Neural progenitor cell (in vitro differentiated cells): Measurements from ENCODE around the gene TMED3.

ENCODE experiments used
- EZH2phosphoT487 ChIP-seq: fragments of 200-600 bp; sonication (generic); IDR thresholded peaks from 2 replicates; pipeline ENCODE4 v1.6.1; 2017; ENCODE audit warnings: antibody characterized with exemption
- TF ChIP-seq, protein P1 (sequence below): fragments of 200-600 bp; sonication (generic); IDR thresholded peaks from 2 replicates; pipeline ENCODE4 v1.5.1; 2017; ENCODE audit warnings: antibody characterized with exemption, mild to moderate bottlenecking

DNA sequence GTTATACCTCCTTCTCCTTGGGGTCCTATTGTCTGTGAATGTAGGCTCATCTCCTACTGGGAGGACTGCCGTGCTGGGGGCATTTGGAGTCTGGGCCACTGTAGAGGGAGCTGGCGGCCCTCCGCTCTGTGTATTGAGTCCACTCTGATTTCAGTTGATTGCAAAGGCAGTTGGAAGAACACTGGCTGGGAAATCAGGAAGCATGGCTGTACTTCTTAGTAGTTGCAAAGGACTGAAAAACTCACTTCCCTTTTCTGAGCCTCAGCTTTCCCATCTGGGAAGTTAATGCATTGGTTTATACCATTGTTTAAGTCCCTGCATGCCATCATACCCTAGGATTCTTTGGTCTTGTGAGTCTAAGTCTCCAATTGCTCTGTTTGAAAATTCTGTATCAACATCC is 46.7 kb downstream of the TMED3 start:
- TF ChIP-seq, protein P1, sequence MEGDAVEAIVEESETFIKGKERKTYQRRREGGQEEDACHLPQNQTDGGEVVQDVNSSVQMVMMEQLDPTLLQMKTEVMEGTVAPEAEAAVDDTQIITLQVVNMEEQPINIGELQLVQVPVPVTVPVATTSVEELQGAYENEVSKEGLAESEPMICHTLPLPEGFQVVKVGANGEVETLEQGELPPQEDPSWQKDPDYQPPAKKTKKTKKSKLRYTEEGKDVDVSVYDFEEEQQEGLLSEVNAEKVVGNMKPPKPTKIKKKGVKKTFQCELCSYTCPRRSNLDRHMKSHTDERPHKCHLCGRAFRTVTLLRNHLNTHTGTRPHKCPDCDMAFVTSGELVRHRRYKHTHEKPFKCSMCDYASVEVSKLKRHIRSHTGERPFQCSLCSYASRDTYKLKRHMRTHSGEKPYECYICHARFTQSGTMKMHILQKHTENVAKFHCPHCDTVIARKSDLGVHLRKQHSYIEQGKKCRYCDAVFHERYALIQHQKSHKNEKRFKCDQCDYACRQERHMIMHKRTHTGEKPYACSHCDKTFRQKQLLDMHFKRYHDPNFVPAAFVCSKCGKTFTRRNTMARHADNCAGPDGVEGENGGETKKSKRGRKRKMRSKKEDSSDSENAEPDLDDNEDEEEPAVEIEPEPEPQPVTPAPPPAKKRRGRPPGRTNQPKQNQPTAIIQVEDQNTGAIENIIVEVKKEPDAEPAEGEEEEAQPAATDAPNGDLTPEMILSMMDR, result no peak
- no peak for TF ChIP-seq EZH2phosphoT487
